Measurements from ENCODE around the gene URI1.

URI1 gene

DNA sequence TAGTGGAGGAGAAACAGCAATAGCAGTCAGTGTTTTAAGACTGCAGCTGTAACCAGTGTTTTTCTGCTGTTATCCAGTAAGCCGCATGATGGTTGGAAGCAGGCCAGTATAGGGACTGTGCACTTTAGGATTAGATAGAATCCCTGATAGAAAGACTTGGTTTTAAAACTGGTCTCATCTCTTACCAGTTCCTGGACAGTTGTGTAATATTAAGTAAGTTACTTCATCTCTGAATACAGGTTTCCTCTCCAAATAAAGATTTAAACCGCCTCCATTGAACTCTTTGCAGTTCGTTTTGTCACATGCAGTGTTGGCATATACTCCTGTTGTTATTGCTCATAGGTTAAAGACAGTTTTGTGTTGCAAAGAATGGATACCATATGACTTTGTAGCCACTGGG lies 25.6 kb downstream of the URI1 start:
- no CpG with 5 or more reads among the region's 3 CpGs for WGBS (ENCODE audit: insufficient coverage, insufficient read length)
- no peak for DNase-seq (ENCODE audit: low read depth, low spot score)
- Histone ChIP-seq H3K27ac (ENCODE audit: low read length) (no peak overlapping the region), H3K27me3 (ENCODE audit: control insufficient read depth, insufficient read depth, low read length) (no peaks in the 10 kb centered on the region), H3K4me3 (ENCODE audit: low read length) (no peak overlapping the region), H3K9me3 (ENCODE audit: control insufficient read depth, insufficient read depth, low read length) (no peaks in the 10 kb centered on the region), H3K36me3 (ENCODE audit: control insufficient read depth, insufficient read depth, low read length) (no peaks in the 10 kb centered on the region), H3K4me1 (ENCODE audit: control insufficient read depth, insufficient read depth, low read length) (0 out of 2 replicates have a peak, but pooled peaks cover 1% of the 10 kb centered on the region)

DNA sequence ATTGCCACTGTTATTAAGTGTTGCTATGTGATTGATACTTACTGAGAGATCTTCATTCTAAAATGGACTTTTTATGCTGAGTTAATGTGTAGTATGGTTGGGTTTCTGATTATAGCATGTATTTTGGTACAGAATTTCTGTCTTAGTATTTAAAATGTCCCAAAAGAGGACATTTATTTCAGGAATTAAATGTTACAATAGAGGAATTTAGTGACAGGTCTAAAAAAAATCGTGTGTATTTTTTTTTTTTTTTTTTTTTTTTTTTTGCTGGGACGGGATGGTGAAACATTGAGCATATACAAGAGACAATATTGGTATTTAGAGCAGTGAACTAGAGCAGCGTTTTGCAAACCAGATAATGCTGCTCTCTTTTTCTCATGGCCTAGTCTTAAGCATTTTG lies 27.9 kb downstream of the URI1 start:
- Histone ChIP-seq H3K9me3 (ENCODE audit: control insufficient read depth, insufficient read depth, low read length) (no peaks in the 10 kb centered on the region), H3K36me3 (ENCODE audit: control insufficient read depth, insufficient read depth, low read length) (no peaks in the 10 kb centered on the region), H3K4me3 (ENCODE audit: low read length) (no peak overlapping the region), H3K4me1 (ENCODE audit: control insufficient read depth, insufficient read depth, low read length) (no peaks in the 10 kb centered on the region), H3K27me3 (ENCODE audit: control insufficient read depth, insufficient read depth, low read length) (no peaks in the 10 kb centered on the region), H3K27ac (ENCODE audit: low read length) (no peak overlapping the region)
- WGBS (ENCODE audit: insufficient coverage, insufficient read length) = 100% methylated on average over 1 of the region's 3 CpGs
- DNase-seq (ENCODE audit: low read depth, low spot score) = no peak

DNA sequence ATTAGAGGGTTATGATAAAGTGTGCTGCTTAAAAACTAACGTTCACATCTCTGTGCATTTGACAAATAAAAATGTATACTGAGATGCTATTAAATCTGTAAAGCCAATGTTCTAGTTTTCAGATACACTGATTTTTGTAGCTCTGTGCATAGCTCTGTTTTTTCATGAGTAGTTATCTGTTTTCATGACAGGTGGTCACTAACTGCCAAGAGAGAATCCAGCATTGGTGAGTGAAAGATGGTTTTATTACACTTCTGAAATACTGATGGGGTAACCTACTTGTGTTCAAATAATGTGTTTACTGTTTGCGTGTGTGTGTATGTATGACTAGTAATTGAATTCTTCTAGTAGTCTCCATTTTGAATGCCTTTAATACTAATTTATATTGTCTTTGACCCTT lies 29.0 kb downstream of the URI1 start:
- H3K27me3 ChIP-seq (ENCODE audit: control insufficient read depth, insufficient read depth, low read length) = no peaks in the 10 kb centered on the region
- no peak overlapping the region for H3K27ac ChIP-seq (ENCODE audit: low read length)
- no peak for DNase-seq (ENCODE audit: low read depth, low spot score)
- no peak overlapping the region for H3K4me3 ChIP-seq (ENCODE audit: low read length)
- no peaks in the 10 kb centered on the region for H3K9me3 ChIP-seq (ENCODE audit: control insufficient read depth, insufficient read depth, low read length)
- H3K4me1 ChIP-seq (ENCODE audit: control insufficient read depth, insufficient read depth, low read length) = no peaks in the 10 kb centered on the region
- no peaks in the 10 kb centered on the region for H3K36me3 ChIP-seq (ENCODE audit: control insufficient read depth, insufficient read depth, low read length)
- no CpG with 5 or more reads among the region's 2 CpGs for WGBS (ENCODE audit: insufficient coverage, insufficient read length)

DNA sequence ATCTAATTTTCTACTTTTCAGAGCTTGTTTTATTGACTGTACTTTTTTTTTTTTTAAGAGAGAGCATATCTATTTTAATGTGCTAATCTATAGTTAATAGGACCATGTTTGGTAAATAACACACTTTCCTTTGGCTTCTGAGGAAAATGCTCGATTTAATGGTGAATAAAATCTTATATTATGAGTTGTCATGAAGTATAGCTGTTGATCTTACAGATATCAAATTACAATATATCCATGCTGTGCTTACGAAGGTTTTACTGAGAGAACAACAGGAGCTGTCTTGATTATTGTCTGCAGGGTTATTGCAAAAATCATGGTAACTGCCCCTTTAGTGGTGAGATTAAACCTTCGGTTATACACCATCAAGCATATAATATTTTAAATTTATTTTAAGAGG lies 29.6 kb downstream of the URI1 start:
- DNase-seq (ENCODE audit: low read depth, low spot score) = no peak
- peaks cover 3% of the 10 kb centered on the region; the same call in 1 of the 2 replicates for H3K4me1 ChIP-seq (ENCODE audit: control insufficient read depth, insufficient read depth, low read length)
- no peaks in the 10 kb centered on the region for H3K27me3 ChIP-seq (ENCODE audit: control insufficient read depth, insufficient read depth, low read length)
- WGBS (ENCODE audit: insufficient coverage, insufficient read length) = no CpG with 5 or more reads among the region's 3 CpGs
- H3K4me3 ChIP-seq (ENCODE audit: low read length) = no peak overlapping the region
- H3K9me3 ChIP-seq (ENCODE audit: control insufficient read depth, insufficient read depth, low read length) = no peaks in the 10 kb centered on the region
- H3K36me3 ChIP-seq (ENCODE audit: control insufficient read depth, insufficient read depth, low read length) = no peaks in the 10 kb centered on the region
- H3K27ac ChIP-seq (ENCODE audit: low read length) = no peak overlapping the region

DNA sequence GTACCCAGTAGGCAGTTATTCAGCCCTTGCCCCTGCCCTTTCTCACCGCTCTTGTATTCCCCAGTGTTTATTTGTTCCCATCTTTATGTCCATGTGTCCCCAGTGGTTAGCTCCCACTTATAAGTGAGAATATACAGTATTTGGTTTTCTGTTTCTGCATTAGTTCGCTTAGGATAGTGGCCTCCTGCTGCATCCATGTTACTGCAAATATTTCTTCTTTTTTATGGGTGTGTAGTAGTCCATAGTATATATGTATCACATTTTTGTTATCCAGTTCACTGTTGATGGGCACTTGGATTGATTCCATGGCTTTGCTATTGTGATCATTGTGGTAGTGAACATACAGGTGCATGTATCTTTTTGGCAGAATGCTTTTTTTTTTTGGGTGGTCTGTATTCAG lies 32.7 kb downstream of the URI1 start:
- WGBS (ENCODE audit: insufficient coverage, insufficient read length) = no CpG with 5 or more reads among the region's 2 CpGs
- Histone ChIP-seq H3K27me3 (ENCODE audit: control insufficient read depth, insufficient read depth, low read length) (no peaks in the 10 kb centered on the region), H3K36me3 (ENCODE audit: control insufficient read depth, insufficient read depth, low read length) (no peaks in the 10 kb centered on the region)

DNA sequence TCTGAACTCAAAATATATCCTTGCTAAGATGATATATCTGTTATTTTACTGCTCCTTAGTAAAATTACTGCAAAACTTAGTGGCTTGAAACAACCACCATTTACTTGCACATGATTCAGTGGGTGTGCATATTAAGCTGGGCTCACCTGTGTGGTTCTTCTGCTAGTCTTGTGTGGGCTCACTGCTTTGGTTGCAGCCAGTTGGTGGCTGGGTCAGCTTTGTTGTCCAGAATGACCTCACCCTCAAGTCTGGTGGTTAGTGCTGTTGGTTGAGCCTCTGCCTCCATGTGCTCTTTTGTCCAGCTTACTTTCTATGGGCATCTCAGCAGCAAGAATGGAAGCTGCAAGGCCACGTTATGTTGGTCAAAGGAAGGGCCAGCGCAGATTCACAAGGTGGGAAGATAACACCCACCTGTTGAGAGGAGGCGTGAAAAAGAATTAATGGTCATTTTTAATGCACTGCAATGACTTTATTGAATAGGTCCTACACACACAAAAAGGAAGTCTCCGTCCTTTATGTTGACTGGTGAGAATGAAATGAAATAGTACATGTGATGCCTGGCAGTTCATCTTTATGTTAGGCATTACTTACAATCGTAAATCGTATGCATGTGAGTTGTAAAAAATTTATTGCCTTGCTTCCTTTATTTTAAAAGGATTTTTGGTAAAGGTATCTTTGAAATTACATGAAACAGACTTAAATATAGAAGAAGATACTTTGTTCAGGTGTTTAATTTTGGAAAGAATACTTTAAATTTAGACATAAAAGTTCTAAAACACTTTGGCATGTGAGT lies 34.3 kb downstream of the URI1 start:
- no peaks in the 10 kb centered on the region for H3K27me3 ChIP-seq (ENCODE audit: control insufficient read depth, insufficient read depth, low read length)
- no peaks in the 10 kb centered on the region for H3K36me3 ChIP-seq (ENCODE audit: control insufficient read depth, insufficient read depth, low read length)
- no peaks in the 10 kb centered on the region for H3K9me3 ChIP-seq (ENCODE audit: control insufficient read depth, insufficient read depth, low read length)
- peaks cover 3% of the 10 kb centered on the region; the same call in 1 of the 2 replicates for H3K4me1 ChIP-seq (ENCODE audit: control insufficient read depth, insufficient read depth, low read length)
- WGBS (ENCODE audit: insufficient coverage, insufficient read length) = no CpG with 5 or more reads among the region's 6 CpGs
- no peak for DNase-seq (ENCODE audit: low read depth, low spot score)
- no peak overlapping the region for H3K27ac ChIP-seq (ENCODE audit: low read length)
- no peak overlapping the region for H3K4me3 ChIP-seq (ENCODE audit: low read length)

More for the DNA sequence above, 32.7 kb downstream of the URI1 start:
- Histone ChIP-seq H3K4me3 (ENCODE audit: low read length) (no peak overlapping the region), H3K27ac (ENCODE audit: low read length) (no peak overlapping the region), H3K9me3 (ENCODE audit: control insufficient read depth, insufficient read depth, low read length) (no peaks in the 10 kb centered on the region), H3K4me1 (ENCODE audit: control insufficient read depth, insufficient read depth, low read length) (peaks cover 3% of the 10 kb centered on the region; the same call in 1 of the 2 replicates)
- DNase-seq (ENCODE audit: low read depth, low spot score) = no peak

DNA sequence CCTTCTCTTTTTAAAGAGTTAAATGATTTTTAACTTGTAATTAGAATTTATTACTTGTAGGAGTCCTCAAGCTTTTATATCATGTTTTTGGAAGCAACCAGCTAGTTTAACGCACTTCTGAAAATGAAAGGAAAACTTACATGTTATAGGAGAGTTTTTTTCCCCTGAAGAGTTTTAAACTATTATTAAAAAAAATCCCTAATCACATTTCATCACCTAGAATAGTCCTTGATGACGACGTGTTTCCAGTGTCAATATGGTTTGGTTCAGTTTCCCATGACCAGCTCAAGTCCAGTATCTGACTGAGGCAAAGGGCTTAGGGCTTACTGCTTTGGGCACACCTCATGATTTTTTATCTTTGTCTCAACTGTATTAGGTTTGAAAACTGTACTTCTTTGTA lies 36.0 kb downstream of the URI1 start:
- Histone ChIP-seq H3K9me3 (ENCODE audit: control insufficient read depth, insufficient read depth, low read length) (no peaks in the 10 kb centered on the region), H3K27ac (ENCODE audit: low read length) (no peak overlapping the region), H3K4me3 (ENCODE audit: low read length) (no peak overlapping the region), H3K4me1 (ENCODE audit: control insufficient read depth, insufficient read depth, low read length) (peaks cover 3% of the 10 kb centered on the region; the same call in 1 of the 2 replicates), H3K36me3 (ENCODE audit: control insufficient read depth, insufficient read depth, low read length) (no peaks in the 10 kb centered on the region), H3K27me3 (ENCODE audit: control insufficient read depth, insufficient read depth, low read length) (no peaks in the 10 kb centered on the region)
- WGBS (ENCODE audit: insufficient coverage, insufficient read length) = no CpG with 5 or more reads among the region's 3 CpGs
- no peak for DNase-seq (ENCODE audit: low read depth, low spot score)

DNA sequence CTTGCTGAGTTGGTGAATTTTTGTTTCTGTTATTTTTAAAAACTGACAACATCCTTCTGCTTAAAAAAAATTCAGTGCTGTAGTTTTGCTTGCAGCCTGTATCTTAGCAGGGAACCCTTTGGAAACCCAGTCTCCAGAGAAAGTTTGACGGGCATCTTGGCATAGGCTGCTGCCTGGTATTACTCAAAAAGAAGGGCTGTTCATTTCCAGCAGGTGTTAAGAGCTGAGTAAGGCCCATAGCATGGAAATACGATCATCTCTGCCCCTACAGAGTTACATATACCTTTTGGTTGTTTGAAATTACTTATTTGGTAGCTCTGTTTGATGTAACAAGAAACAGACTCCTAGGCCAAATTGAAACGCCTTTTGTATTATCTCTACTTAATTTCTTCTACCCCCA lies 41.5 kb downstream of the URI1 start:
- Histone ChIP-seq H3K4me3 (ENCODE audit: low read length) (no peak overlapping the region), H3K27me3 (ENCODE audit: control insufficient read depth, insufficient read depth, low read length) (no peaks in the 10 kb centered on the region), H3K27ac (ENCODE audit: low read length) (no peak overlapping the region), H3K4me1 (ENCODE audit: control insufficient read depth, insufficient read depth, low read length) (no peaks in the 10 kb centered on the region), H3K36me3 (ENCODE audit: control insufficient read depth, insufficient read depth, low read length) (no peaks in the 10 kb centered on the region; the same call in 1 of the 2 replicates), H3K9me3 (ENCODE audit: control insufficient read depth, insufficient read depth, low read length) (no peaks in the 10 kb centered on the region)
- WGBS (ENCODE audit: insufficient coverage, insufficient read length) = no CpG with 5 or more reads among the region's 3 CpGs
- DNase-seq (ENCODE audit: low read depth, low spot score) = no peak

DNA sequence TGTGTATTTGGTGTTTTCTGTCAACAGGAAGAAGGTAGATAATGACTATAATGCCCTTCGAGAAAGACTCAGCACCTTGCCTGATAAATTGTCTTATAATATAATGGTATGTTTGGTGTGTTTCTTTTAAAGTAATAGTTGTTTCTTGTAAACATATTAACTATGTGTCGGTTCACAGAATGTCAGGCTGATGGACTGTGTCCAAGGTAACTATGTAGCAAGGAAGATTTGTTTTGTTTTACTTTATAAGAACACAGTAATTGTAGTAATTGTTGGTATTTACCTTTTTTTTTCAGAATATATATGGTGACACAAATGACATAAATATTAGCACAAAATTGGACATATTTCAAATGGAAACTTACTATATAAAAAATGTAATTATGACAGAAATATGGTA lies 43.2 kb downstream of the URI1 start:
- no peaks in the 10 kb centered on the region; the same call in 1 of the 2 replicates for H3K36me3 ChIP-seq (ENCODE audit: control insufficient read depth, insufficient read depth, low read length)
- no peaks in the 10 kb centered on the region for H3K9me3 ChIP-seq (ENCODE audit: control insufficient read depth, insufficient read depth, low read length)
- WGBS (ENCODE audit: insufficient coverage, insufficient read length) = no CpG with 5 or more reads among the region's 2 CpGs

DNA sequence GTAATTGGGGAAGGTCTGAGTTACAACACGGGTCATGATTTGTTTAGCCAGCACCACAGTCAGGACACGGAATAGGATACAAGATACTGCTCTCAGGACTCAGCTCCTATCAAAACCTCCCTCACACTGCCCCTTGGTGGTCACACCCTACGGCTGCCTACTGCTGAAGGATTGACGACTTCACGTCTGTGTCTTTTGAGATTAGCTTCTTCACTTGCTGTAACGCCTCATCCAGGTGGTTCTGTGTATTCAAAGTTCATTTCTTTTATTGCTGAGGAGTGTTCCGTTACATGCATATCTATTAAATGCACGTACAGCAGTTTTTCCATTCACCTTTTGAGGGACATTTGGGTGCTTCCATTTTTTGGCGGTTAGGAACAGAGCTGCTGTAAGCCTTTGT lies 46.3 kb downstream of the URI1 start:
- no peaks in the 10 kb centered on the region; the same call in 1 of the 2 replicates for H3K36me3 ChIP-seq (ENCODE audit: control insufficient read depth, insufficient read depth, low read length)
- H3K4me3 ChIP-seq (ENCODE audit: low read length) = no peak overlapping the region
- WGBS (ENCODE audit: insufficient coverage, insufficient read length) = no CpG with 5 or more reads among the region's 9 CpGs
- no peaks in the 10 kb centered on the region for H3K4me1 ChIP-seq (ENCODE audit: control insufficient read depth, insufficient read depth, low read length)
- DNase-seq (ENCODE audit: low read depth, low spot score) = peak; percentile 20
- no peaks in the 10 kb centered on the region for H3K9me3 ChIP-seq (ENCODE audit: control insufficient read depth, insufficient read depth, low read length)
- H3K27me3 ChIP-seq (ENCODE audit: control insufficient read depth, insufficient read depth, low read length) = no peaks in the 10 kb centered on the region; the same call in 1 of the 2 replicates
- H3K27ac ChIP-seq (ENCODE audit: low read length) = no peak overlapping the region

More for the DNA sequence above, 43.2 kb downstream of the URI1 start:
- DNase-seq (ENCODE audit: low read depth, low spot score) = no peak
- H3K4me1 ChIP-seq (ENCODE audit: control insufficient read depth, insufficient read depth, low read length) = no peaks in the 10 kb centered on the region
- no peaks in the 10 kb centered on the region for H3K27me3 ChIP-seq (ENCODE audit: control insufficient read depth, insufficient read depth, low read length)
- no peak overlapping the region for H3K27ac ChIP-seq (ENCODE audit: low read length)
- no peak overlapping the region for H3K4me3 ChIP-seq (ENCODE audit: low read length)
